Measurements from ENCODE around the gene IL25. TPM values are rescaled to one million over a fixed set of nuclear protein-coding genes. Genes with fewer than 3 reads are reported as not detected.
"Not testable (repeated sequence)": the region's sequence is repeated elsewhere in the genome, so short reads cannot be mapped to it uniquely, and the experiment has no call there.

IL25 gene
- total RNA-seq, 4 donors from 2014 or later: not detected

GRCh38 chr14:23398348-23398747 lies 25.7 kb downstream of the IL25 start:
- H3K4me1 ChIP-seq: no peaks in the 10 kb centered on the region
- intact Hi-C loops (cut with DNase I; ENCODE audit: low total_unique reads): no loop called here
- H3K27ac ChIP-seq: peak overlapping the region in 3 of 4 donors; percentile 84 to 90 (median 85)

GRCh38 chr14:23399136-23399535 lies 26.5 kb downstream of the IL25 start:
- H3K27me3 ChIP-seq: no peaks in the 10 kb centered on the region
- in situ Hi-C loops (cut with MboI; ENCODE audit: low sequenced_read_pairs in 4 of 4): no loop called here
- TF ChIP-seq POLR2A (IDR thresholded peaks at IDR 0.05): no peak
- TF ChIP-seq, protein P1, sequence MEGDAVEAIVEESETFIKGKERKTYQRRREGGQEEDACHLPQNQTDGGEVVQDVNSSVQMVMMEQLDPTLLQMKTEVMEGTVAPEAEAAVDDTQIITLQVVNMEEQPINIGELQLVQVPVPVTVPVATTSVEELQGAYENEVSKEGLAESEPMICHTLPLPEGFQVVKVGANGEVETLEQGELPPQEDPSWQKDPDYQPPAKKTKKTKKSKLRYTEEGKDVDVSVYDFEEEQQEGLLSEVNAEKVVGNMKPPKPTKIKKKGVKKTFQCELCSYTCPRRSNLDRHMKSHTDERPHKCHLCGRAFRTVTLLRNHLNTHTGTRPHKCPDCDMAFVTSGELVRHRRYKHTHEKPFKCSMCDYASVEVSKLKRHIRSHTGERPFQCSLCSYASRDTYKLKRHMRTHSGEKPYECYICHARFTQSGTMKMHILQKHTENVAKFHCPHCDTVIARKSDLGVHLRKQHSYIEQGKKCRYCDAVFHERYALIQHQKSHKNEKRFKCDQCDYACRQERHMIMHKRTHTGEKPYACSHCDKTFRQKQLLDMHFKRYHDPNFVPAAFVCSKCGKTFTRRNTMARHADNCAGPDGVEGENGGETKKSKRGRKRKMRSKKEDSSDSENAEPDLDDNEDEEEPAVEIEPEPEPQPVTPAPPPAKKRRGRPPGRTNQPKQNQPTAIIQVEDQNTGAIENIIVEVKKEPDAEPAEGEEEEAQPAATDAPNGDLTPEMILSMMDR (IDR thresholded peaks at IDR 0.05 in 4 of 5, conservative IDR thresholded peaks at IDR 0.05 in 1 of 5): no peak
- no peaks in the 10 kb centered on the region for H3K4me1 ChIP-seq
- intact Hi-C loops (cut with DNase I; ENCODE audit: low total_unique reads): no loop called here
- H3K4me3 ChIP-seq: no peak overlapping the region
- H3K36me3 ChIP-seq: peaks cover 0 to 8% of the 10 kb centered on the region in 2 donors
- ATAC-seq (no peak), DNase-seq (no peak)
- no peaks in the 10 kb centered on the region for H3K9me3 ChIP-seq
- H3K27ac ChIP-seq: peak overlapping the region in 3 of 4 donors; percentile 84 to 90 (median 85)

More at GRCh38 chr14:23398348-23398747, 25.7 kb downstream of the IL25 start:
- no peak overlapping the region for H3K4me3 ChIP-seq
- no peaks in the 10 kb centered on the region for H3K27me3 ChIP-seq
- no peak for TF ChIP-seq POLR2A (IDR thresholded peaks at IDR 0.05)
- TF ChIP-seq, protein P1 (IDR thresholded peaks at IDR 0.05 in 4 of 5, conservative IDR thresholded peaks at IDR 0.05 in 1 of 5): no peak
- in situ Hi-C loops (cut with MboI; ENCODE audit: low sequenced_read_pairs in 4 of 4): no loop called here
- H3K9me3 ChIP-seq: no peaks in the 10 kb centered on the region
- peaks cover 0 to 9% of the 10 kb centered on the region in 2 donors for H3K36me3 ChIP-seq
- DNase-seq (peak; percentile 40 to 67), ATAC-seq (peak; percentile 39 to 78)

- Histone ChIP-seq H3K4me3 (no peak overlapping the region), H3K9me3 (no peaks in the 10 kb centered on the region), H3K27me3 (no peaks in the 10 kb centered on the region), H3K36me3 (peaks cover 0 to 8% of the 10 kb centered on the region in 2 donors), H3K4me1 (no peaks in the 10 kb centered on the region), H3K27ac (peak overlapping the region in 3 of 4 donors; percentile 84 to 90 (median 85))
- intact Hi-C loops (cut with DNase I; ENCODE audit: low total_unique reads): no loop called here
- peak in 1 of 2 donors; percentile 39 for DNase-seq
- TF ChIP-seq, protein P1 (IDR thresholded peaks at IDR 0.05 in 4 of 5, conservative IDR thresholded peaks at IDR 0.05 in 1 of 5): no peak
- no peak for TF ChIP-seq POLR2A (IDR thresholded peaks at IDR 0.05)
- peak in 1 of 2 donors; percentile 19 for ATAC-seq
- in situ Hi-C loops (cut with MboI; ENCODE audit: low sequenced_read_pairs in 4 of 4): no loop called here
Measured at GRCh38 chr14:23399591-23399990, 27.0 kb downstream of the IL25 start.

GRCh38 chr14:23400496-23401149 lies 28.0 kb downstream of the IL25 start:
- H3K27me3 ChIP-seq; intact Hi-C loops (cut with DNase I; ENCODE audit: low total_unique reads); DNase-seq; H3K36me3 ChIP-seq; in situ Hi-C loops (cut with MboI; ENCODE audit: low sequenced_read_pairs in 4 of 4); H3K4me3 ChIP-seq; ATAC-seq; H3K9me3 ChIP-seq; H3K4me1 ChIP-seq: not testable (repeated sequence)
- peak overlapping the region in 3 of 4 donors; percentile 84 to 90 (median 85) for H3K27ac ChIP-seq

GRCh38 chr14:23401291-23401690 lies 28.7 kb downstream of the IL25 start:
- no peak for TF ChIP-seq POLR2A (IDR thresholded peaks at IDR 0.05)
- TF ChIP-seq, protein P1 (IDR thresholded peaks at IDR 0.05 in 4 of 5, conservative IDR thresholded peaks at IDR 0.05 in 1 of 5): no peak
- Histone ChIP-seq H3K4me3 (no peak overlapping the region), H3K36me3 (peaks cover 0 to 1% of the 10 kb centered on the region in 2 donors), H3K27ac (peak overlapping the region in 3 of 4 donors; percentile 84 to 90 (median 85)), H3K9me3 (no peaks in the 10 kb centered on the region), H3K4me1 (peaks cover 0 to 6% of the 10 kb centered on the region in 2 donors), H3K27me3 (no peaks in the 10 kb centered on the region)
- intact Hi-C loops (cut with DNase I; ENCODE audit: low total_unique reads) (no loop called here), in situ Hi-C loops (cut with MboI; ENCODE audit: low sequenced_read_pairs in 4 of 4) (no loop called here)
- ATAC-seq: peak in 1 of 2 donors; percentile 29
- peak in 1 of 2 donors; percentile 70 for DNase-seq

Measured in gastrocnemius medialis (tissue), 4 donors.